ENCODE data around the gene HES4.

DNA sequence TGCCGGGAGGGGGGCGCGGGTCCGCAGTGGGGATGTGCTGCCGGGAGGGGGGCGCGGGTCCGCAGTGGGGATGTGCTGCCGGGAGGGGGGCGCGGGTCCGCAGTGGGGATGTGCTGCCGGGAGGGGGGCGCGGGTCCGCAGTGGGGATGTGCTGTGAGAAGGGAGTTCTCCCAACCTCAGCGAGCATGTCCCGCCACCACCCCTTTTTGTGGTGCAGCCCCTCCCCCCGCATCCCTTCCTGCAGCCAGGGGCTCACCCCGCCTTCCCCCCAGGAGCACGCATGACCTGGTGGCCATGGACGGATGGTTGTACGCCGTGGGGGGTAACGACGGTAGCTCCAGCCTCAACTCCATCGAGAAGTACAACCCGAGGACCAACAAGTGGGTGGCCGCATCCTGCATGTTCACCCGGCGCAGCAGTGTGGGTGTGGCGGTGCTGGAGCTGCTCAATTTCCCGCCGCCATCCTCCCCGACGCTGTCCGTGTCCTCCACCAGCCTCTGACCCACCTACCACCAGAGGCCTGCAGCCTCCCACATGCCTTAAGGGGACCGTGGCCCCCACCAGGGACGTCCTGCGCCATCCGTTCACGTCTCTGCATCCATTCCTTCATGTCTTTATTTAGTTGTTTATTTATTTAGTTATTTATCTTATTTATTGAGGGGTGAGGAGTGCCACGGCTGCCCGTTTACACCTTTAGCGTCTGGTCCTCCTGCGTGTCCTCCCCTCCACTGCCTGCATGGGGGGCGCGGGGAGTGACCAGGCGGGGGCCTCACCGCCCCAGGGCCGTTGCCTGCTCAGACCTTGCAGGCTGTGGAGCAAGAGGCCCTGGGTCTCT, 35.0 kb downstream of the HES4 start:
- TF ChIP-seq, protein P1, sequence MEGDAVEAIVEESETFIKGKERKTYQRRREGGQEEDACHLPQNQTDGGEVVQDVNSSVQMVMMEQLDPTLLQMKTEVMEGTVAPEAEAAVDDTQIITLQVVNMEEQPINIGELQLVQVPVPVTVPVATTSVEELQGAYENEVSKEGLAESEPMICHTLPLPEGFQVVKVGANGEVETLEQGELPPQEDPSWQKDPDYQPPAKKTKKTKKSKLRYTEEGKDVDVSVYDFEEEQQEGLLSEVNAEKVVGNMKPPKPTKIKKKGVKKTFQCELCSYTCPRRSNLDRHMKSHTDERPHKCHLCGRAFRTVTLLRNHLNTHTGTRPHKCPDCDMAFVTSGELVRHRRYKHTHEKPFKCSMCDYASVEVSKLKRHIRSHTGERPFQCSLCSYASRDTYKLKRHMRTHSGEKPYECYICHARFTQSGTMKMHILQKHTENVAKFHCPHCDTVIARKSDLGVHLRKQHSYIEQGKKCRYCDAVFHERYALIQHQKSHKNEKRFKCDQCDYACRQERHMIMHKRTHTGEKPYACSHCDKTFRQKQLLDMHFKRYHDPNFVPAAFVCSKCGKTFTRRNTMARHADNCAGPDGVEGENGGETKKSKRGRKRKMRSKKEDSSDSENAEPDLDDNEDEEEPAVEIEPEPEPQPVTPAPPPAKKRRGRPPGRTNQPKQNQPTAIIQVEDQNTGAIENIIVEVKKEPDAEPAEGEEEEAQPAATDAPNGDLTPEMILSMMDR (IDR thresholded peaks at IDR 0.05): no peak
- TF ChIP-seq POLR2A (IDR thresholded peaks at IDR 0.05) (no peak), POLR2AphosphoS5 (IDR thresholded peaks at IDR 0.05) (no peak)
